ENCODE measurements around the gene NLRP6. TPM values are rescaled to one million over a fixed set of nuclear protein-coding genes. Genes with fewer than 3 reads are reported as not detected.
A peak's percentile ranks its signal among the peaks of the same experiment; 100 is the strongest.
"Not testable (repeated sequence)": the region's sequence is repeated elsewhere in the genome, so short reads cannot be mapped to it uniquely, and the experiment has no call there.

The NLRP6 gene
- polyA plus RNA-seq, 4 donors = 42.2 to 81.5 (median 58.7) TPM

- Histone ChIP-seq H3K36me3 (ENCODE audit: control insufficient read depth in 3 of 3, insufficient read depth in 2 of 3, low read depth in 1 of 3, low read length in 3 of 3) (peaks cover 5 to 59% (median 10%) of the 10 kb centered on the region in 3 donors), H3K4me3 (ENCODE audit: low read depth in 1 of 3, low read length in 3 of 3) (peak overlapping the region in 2 of 3 donors; percentile 47), H3K27me3 (ENCODE audit: control insufficient read depth in 3 of 3, insufficient read depth in 3 of 3, low read length in 3 of 3) (peaks cover 0 to 13% (median 3%) of the 10 kb centered on the region in 3 donors), H3K27ac (ENCODE audit: low read depth in 1 of 3, low read length in 2 of 3) (peak overlapping the region; percentile 59 to 82 (median 82)), H3K4me1 (ENCODE audit: control insufficient read depth in 3 of 3, insufficient read depth in 2 of 3, low read depth in 1 of 3, low read length in 2 of 3) (peaks cover 1 to 32% (median 4%) of the 10 kb centered on the region in 3 donors)
- 9 to 49% (median 20%) methylated on average over 23 to 27 of the region's 27 CpGs for WGBS, 3 donors
- FAIRE-seq; H3K9me3 ChIP-seq (ENCODE audit: control insufficient read depth in 2 of 2, insufficient read depth in 1 of 2, low read depth in 1 of 2, low read length in 1 of 2): not testable (repeated sequence)
- peak; percentile 66 to 84 for DNase-seq
These were observed 9.0 kb downstream of the NLRP6 start for GRCh38 chr11:286977-287820.

GRCh38 chr11:287821-288477, 9.7 kb downstream of the NLRP6 start:
- peak; percentile 76 to 86 for DNase-seq
- WGBS, 3 donors = 4 to 14% (median 8%) methylated on average over 40 to 41 of the region's 41 CpGs
- peak overlapping the region; percentile 59 to 82 (median 81) for H3K27ac ChIP-seq (ENCODE audit: low read depth in 1 of 3, low read length in 2 of 3)
- no peak for FAIRE-seq
- peaks cover 0 to 8% (median 3%) of the 10 kb centered on the region in 3 donors for H3K27me3 ChIP-seq (ENCODE audit: control insufficient read depth in 3 of 3, insufficient read depth in 3 of 3, low read length in 3 of 3)
- peaks cover 7 to 59% (median 9%) of the 10 kb centered on the region in 3 donors for H3K36me3 ChIP-seq (ENCODE audit: control insufficient read depth in 3 of 3, insufficient read depth in 2 of 3, low read depth in 1 of 3, low read length in 3 of 3)
- H3K4me3 ChIP-seq (ENCODE audit: low read depth in 1 of 3, low read length in 3 of 3) = peak overlapping the region; percentile 47 to 60 (median 47)
- peaks cover 1 to 24% (median 4%) of the 10 kb centered on the region in 3 donors for H3K4me1 ChIP-seq (ENCODE audit: control insufficient read depth in 3 of 3, insufficient read depth in 2 of 3, low read depth in 1 of 3, low read length in 2 of 3)
- no peaks in the 10 kb centered on the region for H3K9me3 ChIP-seq (ENCODE audit: control insufficient read depth in 2 of 2, insufficient read depth in 1 of 2, low read depth in 1 of 2, low read length in 1 of 2)

GRCh38 chr11:288478-289397, 10.5 kb downstream of the NLRP6 start, which contains the start of gene PGGHG:
PGGHG (plus strand) TSS chr11:289126; CDS start chr11:289817, 691 bp downstream.
- FAIRE-seq = no peak
- Histone ChIP-seq H3K9me3 (ENCODE audit: control insufficient read depth in 2 of 2, insufficient read depth in 1 of 2, low read depth in 1 of 2, low read length in 1 of 2) (no peaks in the 10 kb centered on the region), H3K4me1 (ENCODE audit: control insufficient read depth in 3 of 3, insufficient read depth in 2 of 3, low read depth in 1 of 3, low read length in 2 of 3) (peaks cover 1 to 23% (median 4%) of the 10 kb centered on the region in 3 donors), H3K36me3 (ENCODE audit: control insufficient read depth in 3 of 3, insufficient read depth in 2 of 3, low read depth in 1 of 3, low read length in 3 of 3) (peaks cover 7 to 61% (median 8%) of the 10 kb centered on the region in 3 donors), H3K4me3 (ENCODE audit: low read depth in 1 of 3, low read length in 3 of 3) (peak within 1 kb of the TSS; percentile 47 to 60 (median 47)), H3K27me3 (ENCODE audit: control insufficient read depth in 3 of 3, insufficient read depth in 3 of 3, low read length in 3 of 3) (peaks cover 0 to 7% (median 0%) of the 10 kb centered on the region in 3 donors), H3K27ac (ENCODE audit: low read depth in 1 of 3, low read length in 2 of 3) (peak within 1 kb of the TSS; percentile 59 to 82 (median 81))
- WGBS, 3 donors = 0 to 1% (median 1%) methylated on average over 61 to 111 of the region's 112 CpGs
- DNase-seq = peak; percentile 82 to 87

GRCh38 chr11:289398-289711, 11.1 kb downstream of the NLRP6 start:
- FAIRE-seq = no peak
- 0 to 11% (median 10%) methylated on average over 7 to 14 of the region's 14 CpGs for WGBS, 3 donors
- Histone ChIP-seq H3K4me1 (ENCODE audit: control insufficient read depth in 3 of 3, insufficient read depth in 2 of 3, low read depth in 1 of 3, low read length in 2 of 3) (peaks cover 0 to 23% (median 4%) of the 10 kb centered on the region in 3 donors), H3K4me3 (ENCODE audit: low read depth in 1 of 3, low read length in 3 of 3) (peak overlapping the region; percentile 47 to 60 (median 47)), H3K27ac (ENCODE audit: low read depth in 1 of 3, low read length in 2 of 3) (peak overlapping the region; percentile 47 to 58 (median 52)), H3K27me3 (ENCODE audit: control insufficient read depth in 3 of 3, insufficient read depth in 3 of 3, low read length in 3 of 3) (peaks cover 0 to 7% (median 0%) of the 10 kb centered on the region in 3 donors), H3K9me3 (ENCODE audit: control insufficient read depth in 2 of 2, insufficient read depth in 1 of 2, low read depth in 1 of 2, low read length in 1 of 2) (no peaks in the 10 kb centered on the region), H3K36me3 (ENCODE audit: control insufficient read depth in 3 of 3, insufficient read depth in 2 of 3, low read depth in 1 of 3, low read length in 3 of 3) (peaks cover 4 to 61% (median 7%) of the 10 kb centered on the region in 3 donors)
- DNase-seq = peak in 1 of 2 donors; percentile 15

GRCh38 chr11:289712-290620, 11.8 kb downstream of the NLRP6 start:
- Histone ChIP-seq H3K4me3 (ENCODE audit: low read depth in 1 of 3, low read length in 3 of 3) (peak overlapping the region; percentile 47 to 60 (median 47)), H3K9me3 (ENCODE audit: control insufficient read depth in 2 of 2, insufficient read depth in 1 of 2, low read depth in 1 of 2, low read length in 1 of 2) (no peaks in the 10 kb centered on the region), H3K36me3 (ENCODE audit: control insufficient read depth in 3 of 3, insufficient read depth in 2 of 3, low read depth in 1 of 3, low read length in 3 of 3) (peaks cover 4 to 62% (median 5%) of the 10 kb centered on the region in 3 donors), H3K4me1 (ENCODE audit: control insufficient read depth in 3 of 3, insufficient read depth in 2 of 3, low read depth in 1 of 3, low read length in 2 of 3) (peaks cover 0 to 23% (median 4%) of the 10 kb centered on the region in 3 donors), H3K27me3 (ENCODE audit: control insufficient read depth in 3 of 3, insufficient read depth in 3 of 3, low read length in 3 of 3) (peaks cover 0 to 7% (median 0%) of the 10 kb centered on the region in 3 donors), H3K27ac (ENCODE audit: low read depth in 1 of 3, low read length in 2 of 3) (peak overlapping the region; percentile 47 to 58 (median 52))
- WGBS, 3 donors = 49 to 71% (median 56%) methylated on average over 41 to 48 of the region's 48 CpGs
- FAIRE-seq (no peak), DNase-seq (no peak)

- 73 to 82% (median 79%) methylated on average over 12 to 13 of the region's 13 CpGs for WGBS, 3 donors
- FAIRE-seq = no peak
- H3K36me3 ChIP-seq (ENCODE audit: control insufficient read depth in 3 of 3, insufficient read depth in 2 of 3, low read depth in 1 of 3, low read length in 3 of 3) = peaks cover 1 to 62% (median 5%) of the 10 kb centered on the region in 3 donors
- peaks cover 0 to 23% (median 4%) of the 10 kb centered on the region in 3 donors for H3K4me1 ChIP-seq (ENCODE audit: control insufficient read depth in 3 of 3, insufficient read depth in 2 of 3, low read depth in 1 of 3, low read length in 2 of 3)
- peaks cover 0 to 7% (median 0%) of the 10 kb centered on the region in 3 donors for H3K27me3 ChIP-seq (ENCODE audit: control insufficient read depth in 3 of 3, insufficient read depth in 3 of 3, low read length in 3 of 3)
- H3K9me3 ChIP-seq (ENCODE audit: control insufficient read depth in 2 of 2, insufficient read depth in 1 of 2, low read depth in 1 of 2, low read length in 1 of 2) = no peaks in the 10 kb centered on the region
- no peak overlapping the region for H3K4me3 ChIP-seq (ENCODE audit: low read depth in 1 of 3, low read length in 3 of 3)
- H3K27ac ChIP-seq (ENCODE audit: low read depth in 1 of 3, low read length in 2 of 3) = no peak overlapping the region
- no peak for DNase-seq
These were observed 12.5 kb downstream of the NLRP6 start for GRCh38 chr11:290621-291231.

Data from small intestine (tissue), 7 donors.